Nephron progenitor cell (in vitro differentiated cells): ENCODE results near the gene TBX1.

Source experiments
- DNase-seq: peaks from one replicate; pipeline ENCODE4 v3.0.0; 2021
- H3K27ac Mint-ChIP-seq: 2 replicates; pipeline ENCODE4 v1.8.0; 2021; ENCODE audit warnings: mild to moderate bottlenecking, moderate library complexity, mixed read lengths
- H3K27me3 Mint-ChIP-seq: 2 replicates; pipeline ENCODE4 v1.8.0; 2021; ENCODE audit warnings: mild to moderate bottlenecking, low read depth, mixed read lengths; ENCODE audit not compliant: poor library complexity
- H3K36me3 Mint-ChIP-seq: 2 replicates; pipeline ENCODE4 v1.8.0; 2021; ENCODE audit warnings: low read depth, mixed read lengths
- H3K4me1 Mint-ChIP-seq: 2 replicates; pipeline ENCODE4 v1.8.0; 2021; ENCODE audit warnings: mixed read lengths
- H3K4me3 Mint-ChIP-seq: 2 replicates; pipeline ENCODE4 v1.8.0; 2021; ENCODE audit warnings: mild to moderate bottlenecking, moderate library complexity, mixed read lengths
- H3K9me3 Mint-ChIP-seq: 2 replicates; pipeline ENCODE4 v1.8.0; 2021; ENCODE audit warnings: mild to moderate bottlenecking, moderate library complexity, mixed read lengths
- CTCF ChIP-seq: fragments of 200-600 bp; sonication (generic); IDR thresholded peaks from 2 replicates; pipeline ENCODE4 v1.5.0; 2021; ENCODE audit warnings: antibody characterized with exemption

Gene TBX1

GRCh38 chr22:19734837-19735382 lies 25.7 kb upstream of the TBX1 start:
- H3K27me3 Mint-ChIP-seq: peaks cover 54% of the 10 kb centered on the region
- H3K36me3 Mint-ChIP-seq: no peaks in the 10 kb centered on the region
- no peaks in the 10 kb centered on the region for H3K9me3 Mint-ChIP-seq
- H3K27ac Mint-ChIP-seq: no peak overlapping the region
- no peak for DNase-seq
- peaks cover 44% of the 10 kb centered on the region for H3K4me1 Mint-ChIP-seq
- no peak overlapping the region for H3K4me3 Mint-ChIP-seq
- TF ChIP-seq CTCF: no peak

GRCh38 chr22:19735665-19736510 lies 24.7 kb upstream of the TBX1 start:
- Mint-ChIP-seq H3K4me1 (peaks cover 49% of the 10 kb centered on the region), H3K27ac (no peak overlapping the region), H3K9me3 (no peaks in the 10 kb centered on the region), H3K27me3 (peaks cover 45% of the 10 kb centered on the region), H3K36me3 (no peaks in the 10 kb centered on the region), H3K4me3 (no peak overlapping the region)
- peak; percentile 80 for DNase-seq
- TF ChIP-seq CTCF: no peak

GRCh38 chr22:19737846-19738663 lies 22.5 kb upstream of the TBX1 start:
- H3K4me1 Mint-ChIP-seq: peaks cover 45% of the 10 kb centered on the region
- peak; percentile 58 for DNase-seq
- H3K27me3 Mint-ChIP-seq: peaks cover 42% of the 10 kb centered on the region
- H3K9me3 Mint-ChIP-seq: no peaks in the 10 kb centered on the region
- H3K4me3 Mint-ChIP-seq: no peak overlapping the region
- H3K27ac Mint-ChIP-seq: no peak overlapping the region
- TF ChIP-seq CTCF: no peak
- H3K36me3 Mint-ChIP-seq: no peaks in the 10 kb centered on the region

GRCh38 chr22:19738664-19739447 lies 21.7 kb upstream of the TBX1 start:
- no peak overlapping the region for H3K27ac Mint-ChIP-seq
- peaks cover 36% of the 10 kb centered on the region for H3K27me3 Mint-ChIP-seq
- H3K9me3 Mint-ChIP-seq: no peaks in the 10 kb centered on the region
- peaks cover 45% of the 10 kb centered on the region for H3K4me1 Mint-ChIP-seq
- no peak for TF ChIP-seq CTCF
- H3K4me3 Mint-ChIP-seq: no peak overlapping the region
- no peaks in the 10 kb centered on the region for H3K36me3 Mint-ChIP-seq
- peak; percentile 44 for DNase-seq

- Mint-ChIP-seq H3K4me1 (peaks cover 45% of the 10 kb centered on the region), H3K27me3 (peaks cover 36% of the 10 kb centered on the region), H3K27ac (no peak overlapping the region), H3K4me3 (no peak overlapping the region), H3K36me3 (no peaks in the 10 kb centered on the region), H3K9me3 (no peaks in the 10 kb centered on the region)
- no peak for TF ChIP-seq CTCF
- no peak for DNase-seq
Observed at GRCh38 chr22:19739448-19739895, 21.1 kb upstream of the TBX1 start.
